Measurements from ENCODE around the gene TMEM87B.
"Not testable (repeated sequence)": the region's sequence is repeated elsewhere in the genome, so short reads cannot be mapped to it uniquely, and the experiment has no call there.

TMEM87B gene

DNA sequence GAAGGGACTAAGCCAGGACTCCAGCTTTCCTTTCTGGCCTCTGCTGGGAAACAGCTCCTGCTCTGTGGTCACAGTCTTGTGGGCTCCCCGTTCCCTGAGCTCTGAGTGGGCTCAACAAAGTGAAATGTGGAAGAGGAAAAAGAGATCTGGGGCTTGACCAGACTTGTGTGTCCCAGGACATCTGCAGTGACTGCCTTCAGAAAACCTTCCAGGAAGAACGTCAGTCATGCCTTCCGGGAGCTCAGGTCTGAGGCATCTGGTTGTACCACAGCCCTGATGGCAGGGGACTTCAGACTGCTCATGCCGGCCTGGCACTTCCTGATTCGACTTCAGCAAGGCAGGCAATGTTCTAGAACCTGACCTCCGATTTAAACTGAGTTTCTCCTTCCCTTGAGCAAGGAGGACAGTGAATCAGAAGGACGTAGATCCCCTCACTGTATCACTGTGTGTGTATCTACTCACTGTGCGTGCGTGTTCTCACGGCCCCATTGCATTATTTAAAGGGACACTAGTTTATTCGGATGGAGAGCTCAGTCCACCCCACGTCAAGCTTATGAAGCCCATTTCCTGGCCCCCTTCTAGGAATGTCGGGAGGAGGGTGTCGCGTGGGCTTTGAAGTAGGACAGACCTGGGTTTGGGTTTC is 82.6 kb downstream of the TMEM87B start:
- DNase-seq: no peak

DNA sequence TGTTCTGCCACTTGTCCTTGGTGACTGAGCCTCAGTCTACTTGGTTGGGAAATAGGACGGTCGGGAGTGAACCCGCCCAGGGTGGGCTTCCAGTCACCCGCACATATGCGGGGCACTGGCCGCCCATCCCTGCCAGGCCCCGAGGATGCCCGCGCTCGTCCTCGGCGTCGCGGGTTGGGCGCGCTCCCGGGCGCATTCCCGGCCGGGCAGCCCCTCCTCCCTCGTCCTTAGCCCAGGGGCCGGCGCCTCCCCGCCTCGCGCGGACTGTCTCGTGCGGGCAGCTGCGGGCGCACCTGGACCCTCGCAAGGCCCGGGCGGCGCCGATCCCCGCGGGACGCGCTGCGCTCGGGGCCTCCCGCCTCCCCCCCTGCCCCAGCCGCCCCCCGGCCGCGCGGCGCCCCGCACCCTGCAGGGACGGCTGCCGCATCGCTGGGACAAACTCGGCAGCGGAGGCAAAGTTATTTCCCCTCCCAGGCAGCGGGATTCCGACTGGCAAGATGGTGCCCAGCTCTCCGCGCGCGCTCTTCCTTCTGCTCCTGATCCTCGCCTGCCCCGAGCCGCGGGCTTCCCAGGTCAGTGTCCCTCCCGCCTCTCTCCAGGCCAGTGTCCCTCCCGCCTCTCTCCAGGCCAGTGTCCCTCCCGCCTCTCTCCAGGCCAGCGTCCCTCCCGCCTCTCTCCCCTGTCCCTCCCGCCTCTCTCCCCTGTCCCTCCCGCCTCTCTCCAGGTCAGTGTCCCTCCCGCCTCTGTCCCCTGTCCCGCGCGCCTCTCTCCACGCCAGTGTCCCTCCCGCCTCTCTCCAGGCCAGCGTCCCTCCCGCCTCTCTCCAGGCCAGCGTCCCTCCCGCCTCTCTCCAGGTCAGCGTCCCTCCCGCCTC is 83.3 kb downstream of the TMEM87B start, which contains the start of gene FBLN7:
TSS of gene FBLN7 (plus strand) at position 227 of the 874 bp plus-strand sequence. CDS start at position 498, 271 bp downstream.
- DNase-seq: no peak

DNA sequence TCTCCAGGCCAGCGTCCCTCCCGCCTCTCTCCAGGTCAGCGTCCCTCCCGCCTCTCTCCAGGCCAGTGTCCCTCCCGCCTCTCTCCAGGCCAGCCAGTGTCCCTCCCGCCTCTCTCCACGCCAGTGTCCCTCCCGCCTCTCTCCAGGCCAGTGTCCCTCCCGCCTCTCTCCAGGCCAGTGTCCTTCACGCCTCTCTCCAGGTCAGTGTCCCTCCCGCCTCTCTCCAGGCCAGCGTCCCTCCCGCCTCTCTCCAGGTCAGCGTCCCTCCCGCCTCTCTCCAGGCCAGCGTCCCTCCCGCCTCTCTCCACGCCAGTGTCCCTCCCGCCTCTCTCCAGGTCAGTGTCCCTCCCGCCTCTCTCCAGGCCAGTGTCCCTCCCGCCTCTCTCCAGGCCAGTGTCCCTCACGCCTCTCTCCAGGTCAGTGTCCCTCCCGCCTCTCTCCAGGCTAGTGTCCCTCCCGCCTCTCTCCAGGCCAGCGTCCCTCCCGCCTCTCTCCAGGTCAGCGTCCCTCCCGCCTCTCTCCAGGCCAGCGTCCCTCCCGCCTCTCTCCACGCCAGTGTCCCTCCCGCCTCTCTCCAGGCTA is 84.1 kb downstream of the TMEM87B start:
- DNase-seq: not testable (repeated sequence)

DNA sequence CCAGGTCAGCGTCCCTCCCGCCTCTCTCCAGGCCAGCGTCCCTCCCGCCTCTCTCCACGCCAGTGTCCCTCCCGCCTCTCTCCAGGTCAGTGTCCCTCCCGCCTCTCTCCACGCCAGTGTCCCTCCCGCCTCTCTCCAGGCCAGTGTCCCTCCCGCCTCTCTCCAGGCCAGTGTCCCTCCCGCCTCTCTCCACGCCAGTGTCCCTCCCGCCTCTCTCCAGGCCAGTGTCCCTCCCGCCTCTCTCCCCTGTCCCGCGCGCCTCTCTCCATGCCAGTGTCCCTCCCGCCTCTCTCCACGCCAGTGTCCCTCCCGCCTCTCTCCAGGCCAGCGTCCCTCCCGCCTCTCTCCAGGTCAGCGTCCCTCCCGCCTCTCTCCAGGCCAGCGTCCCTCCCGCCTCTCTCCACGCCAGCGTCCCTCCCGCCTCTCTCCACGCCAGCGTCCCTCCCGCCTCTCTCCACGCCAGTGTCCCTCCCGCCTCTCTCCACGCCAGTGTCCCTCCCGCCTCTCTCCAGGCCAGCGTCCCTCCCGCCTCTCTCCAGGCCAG is 84.7 kb downstream of the TMEM87B start:
- not testable (repeated sequence) for DNase-seq

DNA sequence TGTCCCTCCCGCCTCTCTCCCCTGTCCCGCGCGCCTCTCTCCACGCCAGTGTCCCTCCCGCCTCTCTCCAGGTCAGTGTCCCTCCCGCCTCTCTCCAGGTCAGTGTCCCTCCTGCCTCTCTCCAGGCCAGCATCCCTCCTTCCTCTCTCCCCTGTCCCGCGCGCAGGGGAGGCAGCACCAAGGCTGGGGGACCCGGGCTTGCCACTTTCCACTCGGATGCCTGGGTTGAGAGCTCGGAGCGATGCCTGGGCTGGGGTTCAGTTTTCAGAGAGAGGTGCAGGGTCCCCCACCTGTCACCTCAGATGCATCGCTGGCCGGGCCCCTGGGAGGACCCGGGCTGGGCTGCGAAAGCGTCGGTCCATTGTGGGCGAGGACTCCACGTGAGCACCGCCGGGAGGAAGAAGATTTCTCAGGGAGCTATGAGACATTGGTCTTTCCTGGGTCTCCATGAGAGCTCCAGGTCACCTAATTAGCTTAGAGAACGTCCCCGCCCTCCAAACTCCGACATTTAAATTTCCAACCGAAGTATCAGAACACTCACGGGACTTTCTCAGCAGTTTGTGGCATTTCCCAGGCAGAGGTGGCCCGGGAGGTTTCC is 85.2 kb downstream of the TMEM87B start:
- DNase-seq: no peak

DNA sequence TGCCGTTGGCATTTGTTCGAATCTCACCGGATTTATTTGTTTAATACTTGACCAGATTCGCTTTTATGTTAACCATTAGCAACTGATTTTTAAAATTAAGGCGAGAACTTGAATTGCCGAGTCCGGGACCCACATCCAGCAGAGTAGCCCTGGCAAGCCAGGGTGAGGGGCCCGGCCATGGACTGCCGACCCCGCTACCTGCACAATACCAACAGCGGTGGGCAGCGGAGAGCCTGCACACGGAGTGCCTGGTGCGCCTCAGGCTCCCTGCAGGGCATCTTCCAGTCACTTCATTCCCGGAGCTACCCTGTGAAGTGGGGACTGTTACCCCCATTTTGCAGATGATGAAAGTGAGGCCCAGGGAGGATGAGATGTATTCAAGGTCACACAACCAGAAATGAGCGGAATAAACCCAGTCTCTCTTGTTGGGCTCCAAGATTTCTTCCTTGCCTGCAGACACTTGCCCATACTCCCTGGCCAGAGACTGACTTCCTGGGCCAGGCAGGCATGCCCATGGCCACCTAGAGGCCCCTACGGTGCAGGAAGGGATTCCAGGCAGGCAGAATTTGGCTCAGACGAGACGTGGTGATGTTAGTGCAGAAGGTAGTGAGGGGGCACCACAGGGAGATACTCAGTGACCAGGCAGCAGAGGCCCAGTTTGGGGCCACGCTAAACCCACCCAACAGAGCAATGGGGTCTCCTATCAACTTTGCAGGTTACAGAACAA is 86.0 kb downstream of the TMEM87B start:
- no peak for DNase-seq

DNA sequence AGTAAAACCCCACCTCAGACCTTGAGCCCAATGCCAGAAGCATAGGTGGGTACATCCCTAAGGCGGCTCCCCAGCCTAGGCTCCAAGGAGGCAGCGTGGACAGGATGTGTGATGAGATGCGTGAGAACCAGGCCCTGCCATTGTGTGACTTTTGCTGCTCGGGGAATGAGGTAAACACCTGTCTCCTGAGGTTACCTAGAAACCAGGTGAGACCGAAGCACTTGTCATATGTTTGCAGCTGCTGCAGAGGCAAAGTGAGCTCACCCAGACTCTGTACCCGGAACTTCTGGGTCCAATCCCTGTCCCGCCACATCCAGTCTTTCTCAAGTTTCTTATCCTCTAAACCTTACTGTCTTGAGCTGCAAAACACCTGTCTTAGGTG is 86.5 kb downstream of the TMEM87B start:
- no peak for DNase-seq

DNA sequence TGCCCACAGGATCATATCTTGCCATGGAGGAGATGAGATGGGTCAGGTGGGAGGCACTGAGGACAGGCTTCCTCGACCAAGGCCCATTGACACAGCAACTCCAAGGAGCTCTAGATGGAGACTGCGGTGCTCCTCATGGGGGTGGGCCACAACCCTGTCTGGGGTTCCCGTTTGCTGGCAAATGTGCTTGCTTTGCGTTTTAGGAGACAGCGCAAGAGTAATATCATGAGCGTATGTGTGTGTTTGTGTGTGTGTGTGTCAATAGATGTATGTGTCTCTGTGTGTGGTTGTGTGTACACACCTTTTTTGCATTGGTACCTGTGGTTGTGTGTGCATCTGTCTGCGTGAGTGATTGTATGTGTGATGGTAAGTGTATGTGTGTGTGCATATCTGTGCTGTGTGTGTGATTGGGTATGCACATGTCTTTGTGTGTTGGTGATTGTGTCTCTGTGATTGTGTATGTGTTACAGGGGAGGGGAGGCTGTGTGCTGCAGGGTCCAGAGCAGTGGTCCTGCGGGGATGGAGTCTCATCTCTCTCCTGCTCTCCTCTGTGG is 87.5 kb downstream of the TMEM87B start:
- no peak for DNase-seq

DNA sequence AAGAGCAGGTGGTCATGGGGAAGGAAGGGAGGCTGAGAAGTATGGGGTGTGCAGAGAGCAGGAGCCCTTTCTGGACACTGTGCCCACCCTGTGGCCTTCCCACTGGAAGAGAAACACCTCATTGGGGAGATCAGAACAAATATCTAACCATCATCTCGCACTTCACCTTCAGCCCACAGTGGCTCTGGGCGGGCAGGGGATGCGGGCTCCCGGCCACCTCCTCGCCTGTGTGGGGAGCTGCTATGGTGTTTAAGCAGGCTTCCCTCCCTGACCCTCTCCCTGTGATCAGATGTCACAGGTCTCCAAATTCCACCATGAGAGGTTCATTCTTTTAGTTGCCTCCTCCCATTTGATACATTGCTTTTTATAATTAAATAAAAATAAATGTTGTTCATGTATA is 88.1 kb downstream of the TMEM87B start:
- no peak for DNase-seq

DNA sequence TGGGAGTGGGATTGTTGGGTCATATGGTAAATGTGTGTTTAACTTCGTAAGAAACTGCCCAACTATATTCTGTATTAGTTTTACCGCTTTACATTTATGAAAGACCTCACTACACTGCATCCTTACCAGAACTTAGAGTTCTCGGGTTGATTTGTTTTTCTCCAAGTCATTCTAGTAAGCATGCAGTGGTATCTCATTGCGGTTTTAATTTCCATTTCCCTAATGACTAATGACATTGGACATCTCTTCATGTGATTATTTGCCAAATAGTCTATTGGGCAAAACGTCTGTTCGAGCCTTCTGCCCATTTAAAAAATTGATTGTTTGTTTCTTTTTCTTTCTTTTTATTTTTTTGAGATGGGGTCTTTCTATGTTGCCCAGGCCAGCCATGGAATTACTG is 89.9 kb downstream of the TMEM87B start:
- DNase-seq: no peak

DNA sequence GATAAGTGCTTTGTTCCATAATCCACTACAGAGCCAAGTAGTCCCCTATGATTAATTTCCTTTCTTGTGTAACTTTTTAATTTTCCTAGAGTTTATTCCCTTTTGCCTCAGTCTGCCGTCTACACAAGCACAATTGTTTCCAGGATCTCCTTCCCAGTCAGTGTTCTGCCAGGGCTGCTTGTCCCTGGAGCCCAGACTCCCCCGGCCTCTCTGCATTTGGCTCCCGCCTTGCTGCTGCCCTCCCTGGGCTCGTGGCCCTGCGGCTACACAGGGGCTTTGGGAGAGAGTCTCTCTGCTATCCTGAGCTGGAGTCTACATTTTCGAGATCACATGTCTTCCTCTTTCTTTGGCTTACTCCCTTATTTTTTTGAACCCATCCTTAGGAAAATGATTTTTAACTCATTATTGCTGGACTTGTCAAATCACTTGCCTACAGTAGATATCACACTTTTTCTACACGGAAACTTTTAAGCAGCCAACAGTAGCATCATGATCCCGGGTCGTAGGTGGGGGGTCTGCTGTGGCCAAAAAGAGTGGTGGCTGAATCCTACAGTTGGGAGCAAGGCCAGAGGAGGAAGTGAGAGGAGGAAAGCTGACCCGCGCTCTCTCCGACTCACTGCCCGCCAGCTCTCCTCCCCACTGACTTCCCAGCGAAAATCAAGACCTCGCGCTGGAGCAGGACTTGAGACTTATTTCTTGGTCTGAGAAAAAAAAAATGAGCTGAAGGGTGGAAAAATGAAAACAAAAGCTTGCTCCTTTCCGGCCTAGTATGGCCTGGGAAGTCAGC is 92.5 kb downstream of the TMEM87B start:
- DNase-seq: no peak

DNA sequence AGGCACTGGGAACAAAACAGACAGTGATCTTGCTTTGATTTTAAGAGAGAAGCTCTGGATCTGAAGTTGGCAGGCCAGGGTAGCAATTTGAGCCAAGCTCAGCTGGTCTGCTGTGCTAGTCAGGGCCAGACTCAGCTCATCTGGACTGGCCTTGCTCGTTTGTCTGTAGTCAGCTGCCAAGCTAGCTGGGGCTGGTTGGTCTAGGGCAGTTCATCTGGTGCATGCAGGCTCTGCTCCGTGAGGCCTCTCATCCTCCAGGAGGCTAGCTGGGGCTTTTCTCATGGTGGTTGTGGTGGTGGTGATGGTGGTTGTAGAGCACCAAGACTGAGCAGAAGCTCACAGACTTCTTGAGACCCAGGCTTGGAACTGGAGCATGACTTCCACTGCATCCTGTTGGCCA is 93.4 kb downstream of the TMEM87B start:
- no peak for DNase-seq

DNA sequence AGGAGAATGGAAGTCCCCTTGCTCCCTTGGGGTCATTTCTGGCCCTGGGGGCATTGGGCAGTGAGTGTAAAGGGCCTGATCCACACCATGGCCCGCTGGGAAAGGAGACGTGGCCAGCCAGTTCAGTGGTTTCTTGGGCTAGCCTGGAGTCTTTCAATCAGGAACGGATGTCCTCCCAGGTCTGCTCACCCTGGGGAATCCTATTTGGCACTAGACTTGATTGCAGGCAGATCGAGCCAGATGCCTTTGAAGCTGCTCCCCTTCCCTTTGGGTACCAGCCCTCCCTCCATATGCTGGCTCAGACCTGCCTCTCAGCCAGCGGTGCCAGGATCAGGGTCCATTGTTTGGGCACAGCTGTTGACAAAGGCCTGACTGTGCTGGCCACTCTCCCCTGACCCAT is 94.1 kb downstream of the TMEM87B start:
- DNase-seq: no peak

DNA sequence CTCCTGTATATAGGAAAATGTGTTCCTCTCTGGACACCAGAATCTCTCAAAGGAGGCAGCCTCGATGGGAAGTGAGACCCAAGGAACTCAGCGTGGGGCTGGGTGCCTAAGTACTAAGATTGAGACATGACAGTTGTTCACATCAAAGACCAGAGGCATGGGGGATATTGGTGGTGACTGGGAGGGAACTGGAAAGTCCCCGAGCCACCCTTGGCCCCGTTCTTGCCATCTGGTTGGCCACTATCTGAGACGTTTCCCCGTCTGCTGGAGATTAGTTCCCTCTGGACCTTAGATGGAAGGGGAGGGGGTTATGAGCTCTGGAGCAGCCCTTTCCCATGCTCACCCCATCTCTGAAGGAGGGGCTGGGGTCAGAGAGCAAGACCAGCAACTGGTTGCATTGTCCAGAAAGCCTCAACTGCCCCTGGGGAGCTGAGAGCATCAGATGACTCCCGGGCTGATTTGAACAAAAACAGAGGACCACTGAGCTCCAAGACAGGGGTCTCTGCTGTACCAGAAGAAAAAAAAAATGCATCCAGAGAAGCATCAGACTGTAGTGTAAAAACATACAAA is 94.9 kb downstream of the TMEM87B start:
- DNase-seq: no peak

DNA sequence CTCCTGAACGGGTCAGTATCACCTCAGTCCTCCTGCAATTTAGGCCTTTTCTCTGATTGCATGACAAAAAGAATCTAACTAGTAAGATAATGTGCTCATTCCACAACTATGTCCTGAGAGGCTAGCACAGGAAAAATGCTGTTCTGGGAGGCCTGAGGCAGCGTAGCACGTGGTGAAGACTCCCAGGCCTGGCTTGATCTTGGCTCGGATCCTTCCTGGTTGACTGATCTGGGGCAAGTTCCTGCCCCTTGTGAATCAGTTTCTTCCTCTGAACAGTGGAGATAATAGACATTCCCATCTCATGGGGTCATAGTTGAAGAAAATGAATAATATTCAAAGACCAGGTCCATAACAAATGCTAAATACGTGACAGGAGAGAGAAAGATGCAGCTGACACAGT is 95.4 kb downstream of the TMEM87B start:
- DNase-seq: no peak

DNA sequence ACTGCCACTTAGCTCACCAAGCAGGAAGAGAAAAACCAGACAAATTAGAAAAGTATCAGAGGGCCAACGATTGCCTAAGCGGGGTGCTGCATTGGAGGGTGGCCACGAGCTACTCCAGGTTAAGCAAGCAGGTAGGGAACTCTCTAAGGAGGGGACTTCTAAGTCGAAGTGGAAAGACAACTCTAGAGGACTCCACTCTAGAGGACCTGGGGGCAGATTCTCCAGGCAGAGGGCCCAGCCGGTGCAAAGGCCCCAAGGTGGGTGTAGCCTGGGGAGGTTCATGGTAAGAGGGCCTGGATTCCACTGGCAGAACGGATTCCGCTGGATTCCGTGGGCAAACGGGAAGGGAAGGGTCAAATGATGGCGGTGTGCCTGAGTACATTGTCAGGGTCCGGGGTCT is 95.8 kb downstream of the TMEM87B start:
- no peak for DNase-seq

DNA sequence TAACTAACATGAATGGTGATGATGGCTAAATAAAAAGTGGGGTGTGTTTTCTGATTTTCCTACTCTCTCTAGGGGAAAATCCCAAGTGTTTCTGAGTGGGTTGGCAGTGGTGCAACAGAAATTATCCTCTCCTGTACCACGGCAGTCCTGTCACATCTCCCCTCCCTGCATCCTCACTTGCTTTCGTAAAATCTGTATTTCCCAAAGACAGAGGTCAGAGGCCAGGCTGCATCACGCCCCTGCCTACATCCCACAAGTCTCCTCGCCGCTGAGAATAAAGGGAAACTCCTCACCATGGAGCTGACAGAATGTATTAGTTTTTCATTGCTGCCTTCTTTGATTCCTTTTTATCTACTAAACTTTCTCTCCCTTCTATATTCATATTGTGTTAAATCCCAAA is 96.2 kb downstream of the TMEM87B start:
- no peak for DNase-seq

DNA sequence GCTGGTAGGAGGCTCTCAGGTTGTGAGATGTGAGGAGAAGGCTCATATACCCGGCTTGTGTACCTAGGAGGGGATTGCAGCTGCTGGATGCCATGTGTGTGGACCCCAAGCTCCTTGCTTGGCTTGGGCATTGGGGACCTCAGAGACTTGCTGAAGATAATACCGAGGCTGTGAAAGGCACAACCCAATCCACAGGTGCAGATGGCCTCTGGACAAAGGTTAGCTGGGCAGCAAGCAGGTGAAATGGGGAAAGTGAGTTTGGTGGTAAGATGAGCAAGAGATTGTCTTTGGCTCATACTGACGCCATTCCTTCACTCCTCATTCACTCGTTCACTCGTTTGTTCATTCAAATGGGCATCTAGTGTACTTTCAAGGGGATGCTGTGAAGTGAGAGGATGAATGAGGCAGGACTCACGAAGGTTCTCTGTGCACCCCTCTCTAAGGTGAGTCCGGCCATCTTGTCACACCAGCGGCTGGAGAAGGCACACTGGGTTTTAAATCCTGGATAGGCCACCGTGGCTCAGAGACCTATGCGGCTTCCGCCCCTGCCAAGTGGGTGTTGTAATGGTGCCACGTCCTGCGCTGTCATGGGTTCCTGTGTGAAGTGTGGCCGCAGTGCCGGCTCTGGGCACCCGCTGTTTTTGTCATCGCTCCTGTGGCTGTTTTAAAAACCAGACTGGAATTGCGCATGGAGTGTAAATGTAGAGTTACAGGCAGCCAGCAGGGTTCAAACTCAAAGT is 96.8 kb downstream of the TMEM87B start:
- no peak for DNase-seq

DNA sequence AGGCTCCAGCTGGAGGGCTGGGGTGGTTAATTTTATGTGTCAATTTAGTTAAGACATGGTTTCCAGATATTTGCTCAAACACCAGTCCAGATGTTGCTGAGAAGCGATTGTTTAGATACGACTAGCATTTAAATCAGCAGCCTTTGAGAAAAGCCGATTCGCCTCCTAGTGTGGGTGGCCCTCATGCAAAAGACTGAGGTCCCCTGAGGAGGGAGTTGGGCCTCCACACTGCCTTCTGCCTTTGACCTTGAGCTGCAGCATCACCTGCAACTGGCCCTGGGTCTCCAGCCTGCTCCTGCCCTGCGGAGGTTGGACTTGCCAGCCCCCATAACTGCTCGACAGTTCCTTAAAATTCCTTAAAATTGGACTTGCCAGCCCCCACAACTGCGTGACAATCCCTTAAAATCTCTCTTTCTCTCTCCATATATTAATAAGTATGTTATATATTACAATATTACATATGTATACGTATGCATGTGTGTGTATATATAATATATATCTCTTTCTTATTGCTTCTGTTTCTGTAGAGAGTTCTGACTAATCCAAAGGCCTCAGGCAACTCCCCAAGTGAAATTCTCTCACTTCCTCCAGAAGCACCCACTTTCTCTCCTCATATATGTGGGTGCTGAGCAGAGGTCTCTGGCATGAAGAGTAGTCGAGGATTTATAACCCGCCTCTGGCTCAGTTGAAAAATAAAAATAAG is 97.6 kb downstream of the TMEM87B start:
- DNase-seq: no peak

DNA sequence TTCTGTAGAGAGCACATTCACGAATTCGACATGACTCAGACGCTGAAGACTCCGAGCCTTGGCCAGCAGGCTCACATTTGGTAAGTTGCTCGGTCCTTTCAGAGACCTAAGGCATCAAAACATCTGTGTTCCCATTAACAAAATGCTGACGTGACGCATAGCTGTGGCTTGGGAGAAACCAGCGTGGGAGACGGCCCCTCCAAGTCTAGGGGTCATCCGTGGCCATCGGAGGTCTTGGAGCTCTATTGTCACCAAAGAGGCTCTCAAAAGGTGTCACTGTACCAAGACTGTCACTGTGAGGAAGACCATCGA is 98.1 kb downstream of the TMEM87B start:
- no peak for DNase-seq
